Right atrium auricular region (tissue), 2 donors: Measurements from ENCODE around the gene UBE2QL1. TPM values are rescaled to one million over a fixed set of nuclear protein-coding genes. Genes with fewer than 3 reads are reported as not detected.

Experiments used
- DNase-seq: peaks from one replicate; pipeline ENCODE4 v3.0.0-alpha.2; 2019; ENCODE audit warnings: low spot score
- H3K27ac ChIP-seq, 2 donors: fragments of 200-600 bp; sonication (generic); 1 replicate in 1 of 2; 2 replicates in 1 of 2; pipeline ENCODE4 v1.5.1; 2016 to 2019
- H3K27me3 ChIP-seq, 2 donors: fragments of 200-600 bp; sonication (generic); one replicate each; pipeline versions ENCODE4 v1.5.1 to v1.6.0; 2017 to 2019
- H3K36me3 ChIP-seq: fragments of 200-600 bp; sonication (generic); one replicate; pipeline ENCODE4 v1.5.1; 2016
- H3K4me1 ChIP-seq, 2 donors: fragments of 200-600 bp; sonication (generic); one replicate each; pipeline versions ENCODE4 v1.5.1 to v1.6.0; 2017 to 2019
- H3K4me3 ChIP-seq, 2 donors: fragments of 200-600 bp; sonication (generic); 1 replicate in 1 of 2; 2 replicates in 1 of 2; pipeline ENCODE4 v1.5.1; 2017 to 2019; ENCODE audit warnings: mild to moderate bottlenecking in 1 of 2, moderate library complexity in 1 of 2
- H3K9me3 ChIP-seq, 2 donors: fragments of 200-600 bp; sonication (generic); one replicate each; pipeline ENCODE4 v1.5.1; 2019
- total RNA-seq, 2 donors: library from RNA; depleted of rRNA; stranded (reverse); fragments of >200 nt; gene quantifications; one replicate each; pipeline ENCODE4 v1.1.0, GENCODE V29; 2016
- TF ChIP-seq, protein P1 (sequence below), 2 donors: fragments of 200-600 bp; sonication (generic); IDR thresholded peaks; one replicate each; pipeline ENCODE4 v1.5.1; 2019; ENCODE audit warnings: antibody characterized with exemption in 2 of 2

The UBE2QL1 gene
- total RNA-seq, 2 donors from 2014 or later: 9.1 to 10.8 TPM

DNA sequence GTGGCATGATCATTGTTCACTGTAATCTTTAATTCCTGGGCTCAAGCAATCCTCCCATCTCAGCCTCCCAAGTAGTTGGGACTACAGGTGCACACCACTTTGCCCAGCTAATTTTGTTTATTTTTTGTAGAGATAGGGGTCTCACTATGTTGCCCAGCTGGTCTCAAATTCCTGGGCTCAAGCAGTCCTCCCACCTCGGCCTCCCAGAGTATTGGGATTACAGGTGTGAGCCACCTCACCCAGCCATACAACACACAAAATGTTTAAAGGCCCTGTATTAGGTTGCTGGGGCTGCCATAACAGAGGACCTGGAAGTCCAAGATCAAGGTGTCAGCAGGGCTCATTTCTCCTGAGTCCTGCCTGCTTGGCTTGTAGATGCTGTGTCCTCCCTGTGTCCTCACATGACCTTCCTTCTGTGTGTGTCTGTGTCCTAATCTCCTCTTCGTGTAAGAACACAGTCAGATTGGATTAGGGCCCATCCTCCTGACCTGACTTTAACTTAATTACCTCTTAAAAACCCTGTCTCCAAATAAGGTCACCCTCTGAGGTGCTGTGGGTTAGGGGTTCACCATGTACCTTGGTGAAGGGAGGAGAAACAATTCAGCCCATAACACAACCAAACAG lies 5.4 kb downstream of the UBE2QL1 start:
- DNase-seq: no peak
- no peaks in the 10 kb centered on the region for H3K9me3 ChIP-seq
- peaks cover 0 to 54% of the 10 kb centered on the region in 2 donors for H3K4me1 ChIP-seq
- H3K27ac ChIP-seq: peak overlapping the region; percentile 70 to 90
- H3K27me3 ChIP-seq: no peaks in the 10 kb centered on the region
- TF ChIP-seq, protein P1, sequence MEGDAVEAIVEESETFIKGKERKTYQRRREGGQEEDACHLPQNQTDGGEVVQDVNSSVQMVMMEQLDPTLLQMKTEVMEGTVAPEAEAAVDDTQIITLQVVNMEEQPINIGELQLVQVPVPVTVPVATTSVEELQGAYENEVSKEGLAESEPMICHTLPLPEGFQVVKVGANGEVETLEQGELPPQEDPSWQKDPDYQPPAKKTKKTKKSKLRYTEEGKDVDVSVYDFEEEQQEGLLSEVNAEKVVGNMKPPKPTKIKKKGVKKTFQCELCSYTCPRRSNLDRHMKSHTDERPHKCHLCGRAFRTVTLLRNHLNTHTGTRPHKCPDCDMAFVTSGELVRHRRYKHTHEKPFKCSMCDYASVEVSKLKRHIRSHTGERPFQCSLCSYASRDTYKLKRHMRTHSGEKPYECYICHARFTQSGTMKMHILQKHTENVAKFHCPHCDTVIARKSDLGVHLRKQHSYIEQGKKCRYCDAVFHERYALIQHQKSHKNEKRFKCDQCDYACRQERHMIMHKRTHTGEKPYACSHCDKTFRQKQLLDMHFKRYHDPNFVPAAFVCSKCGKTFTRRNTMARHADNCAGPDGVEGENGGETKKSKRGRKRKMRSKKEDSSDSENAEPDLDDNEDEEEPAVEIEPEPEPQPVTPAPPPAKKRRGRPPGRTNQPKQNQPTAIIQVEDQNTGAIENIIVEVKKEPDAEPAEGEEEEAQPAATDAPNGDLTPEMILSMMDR (IDR thresholded peaks at IDR 0.05): no peak
- no peaks in the 10 kb centered on the region for H3K36me3 ChIP-seq
- H3K4me3 ChIP-seq: no peak overlapping the region

DNA sequence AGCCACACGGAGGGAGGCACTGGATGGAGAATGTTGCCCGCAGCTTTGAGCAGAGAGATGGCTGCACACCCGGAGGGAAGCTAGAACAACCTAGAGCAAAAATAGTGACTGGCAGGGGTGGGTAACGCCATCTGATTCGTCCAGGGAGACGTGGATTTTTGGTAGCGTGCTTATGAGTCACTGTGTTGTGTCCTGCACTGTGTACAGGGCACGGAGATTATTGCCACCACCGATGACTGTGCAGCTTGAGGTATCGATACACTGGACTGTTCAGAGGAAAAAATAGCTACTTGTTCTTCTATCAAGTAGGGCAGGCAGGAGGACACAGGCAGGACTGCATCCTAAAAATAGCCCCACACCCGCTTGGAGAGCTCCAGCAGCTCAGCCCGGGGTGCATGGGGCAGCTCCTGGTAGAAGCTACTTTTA lies 6.0 kb downstream of the UBE2QL1 start:
- DNase-seq: no peak
- Histone ChIP-seq H3K27me3 (no peaks in the 10 kb centered on the region), H3K9me3 (no peaks in the 10 kb centered on the region), H3K27ac (peak overlapping the region; percentile 70 to 90), H3K4me1 (peaks cover 0 to 48% of the 10 kb centered on the region in 2 donors), H3K36me3 (no peaks in the 10 kb centered on the region), H3K4me3 (no peak overlapping the region)
- TF ChIP-seq, protein P1 (IDR thresholded peaks at IDR 0.05): no peak

DNA sequence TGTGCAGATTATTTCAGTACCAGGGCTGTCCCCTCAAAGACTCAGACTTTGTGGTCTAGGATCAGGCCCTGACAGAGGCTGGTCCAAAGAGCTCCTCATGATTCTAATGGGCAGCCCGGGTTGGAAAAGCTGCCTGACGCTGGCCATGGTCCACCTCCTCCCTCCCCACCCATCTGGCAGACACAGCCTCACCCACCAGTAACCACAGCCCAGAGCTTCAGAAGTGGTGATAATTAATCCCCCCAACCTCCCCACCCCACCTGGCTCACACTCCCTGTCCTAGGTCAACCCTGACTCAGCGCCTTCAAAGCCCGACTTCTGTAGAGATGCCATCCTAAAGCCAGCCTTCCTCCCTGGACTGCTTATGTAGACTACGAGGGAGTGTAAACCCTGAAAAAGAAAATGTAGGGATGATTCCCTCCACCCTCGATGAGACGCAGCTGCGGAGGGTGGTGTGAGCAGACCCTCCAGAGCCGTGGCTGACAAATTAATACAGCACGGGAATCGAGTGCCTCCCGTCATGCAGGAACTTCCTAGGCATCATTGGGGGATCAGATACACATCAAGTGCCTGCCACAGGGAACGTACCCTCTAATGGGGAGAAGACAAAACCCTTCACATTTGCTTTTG lies 7.0 kb downstream of the UBE2QL1 start:
- Histone ChIP-seq H3K27me3 (no peaks in the 10 kb centered on the region), H3K36me3 (no peaks in the 10 kb centered on the region), H3K4me1 (peaks cover 0 to 43% of the 10 kb centered on the region in 2 donors), H3K4me3 (no peak overlapping the region), H3K9me3 (no peaks in the 10 kb centered on the region), H3K27ac (peak overlapping the region; percentile 70 to 90)
- peak; percentile 1 for DNase-seq
- TF ChIP-seq, protein P1 (IDR thresholded peaks at IDR 0.05): no peak

DNA sequence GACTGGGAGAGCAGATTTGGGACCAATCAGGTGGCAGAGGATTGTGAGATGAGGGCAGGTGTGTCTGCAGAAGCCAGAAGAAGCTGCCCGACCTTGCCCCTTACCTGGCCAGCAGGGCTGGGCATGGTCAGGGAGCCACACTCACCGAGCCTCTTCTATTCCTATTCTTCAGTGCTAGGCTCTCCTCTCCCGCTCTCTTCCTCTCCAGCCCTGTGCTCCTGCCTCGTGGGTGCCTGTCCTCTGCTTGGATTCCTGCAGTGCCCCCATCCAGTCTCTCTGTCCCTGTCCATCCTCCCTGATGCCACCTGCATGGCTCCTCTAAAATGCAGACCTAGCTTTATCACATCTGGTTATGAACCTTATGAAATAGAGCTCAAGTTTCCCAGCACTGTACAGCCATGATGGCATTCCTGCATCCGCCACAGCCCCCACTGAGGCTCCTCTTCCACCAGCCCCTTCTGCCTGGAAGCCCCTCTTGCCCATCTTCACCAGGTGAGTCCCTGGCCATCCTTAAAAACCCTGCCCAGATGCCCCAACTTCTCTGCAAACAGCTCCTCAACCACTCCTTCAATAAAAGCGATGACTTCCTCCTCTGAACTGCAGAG lies 8.2 kb downstream of the UBE2QL1 start:
- TF ChIP-seq, protein P1 (IDR thresholded peaks at IDR 0.05): no peak
- Histone ChIP-seq H3K27ac (peak overlapping the region in 1 of 2 donors; percentile 90), H3K27me3 (no peaks in the 10 kb centered on the region), H3K4me1 (peaks cover 0 to 33% of the 10 kb centered on the region in 2 donors), H3K4me3 (no peak overlapping the region), H3K36me3 (no peaks in the 10 kb centered on the region), H3K9me3 (no peaks in the 10 kb centered on the region)
- no peak for DNase-seq

DNA sequence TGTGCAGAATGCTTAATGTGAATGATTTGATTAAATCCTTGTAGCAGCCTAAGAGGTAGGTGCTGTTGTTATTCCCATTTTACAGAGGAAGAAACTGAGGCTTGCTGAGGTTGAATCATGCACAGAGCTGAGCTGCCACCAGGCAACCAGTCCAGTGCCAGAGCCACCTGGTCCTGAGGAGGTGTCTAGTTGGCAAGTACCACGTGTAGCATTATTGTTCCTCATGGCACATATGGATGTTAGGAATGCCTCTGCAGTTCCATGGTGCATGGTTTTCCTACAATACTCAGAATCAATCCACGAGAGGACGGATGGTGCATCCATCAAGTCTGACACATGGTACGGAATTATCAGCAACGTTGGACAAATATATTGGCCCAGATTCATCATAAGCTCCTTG lies 8.9 kb downstream of the UBE2QL1 start:
- Histone ChIP-seq H3K27me3 (no peaks in the 10 kb centered on the region), H3K27ac (no peak overlapping the region), H3K9me3 (no peaks in the 10 kb centered on the region), H3K36me3 (no peaks in the 10 kb centered on the region), H3K4me1 (peaks cover 0 to 28% of the 10 kb centered on the region in 2 donors), H3K4me3 (no peak overlapping the region)
- DNase-seq: no peak
- TF ChIP-seq, protein P1 (IDR thresholded peaks at IDR 0.05): no peak
